HT1080 (cell line): ENCODE results near the gene ASMT. TPM values are rescaled to one million over a fixed set of nuclear protein-coding genes. Genes with fewer than 3 reads are reported as not detected.
A peak's percentile ranks its signal among the peaks of the same experiment; 100 is the strongest.
"Not testable (repeated sequence)": the region's sequence is repeated elsewhere in the genome, so short reads cannot be mapped to it uniquely, and the experiment has no call there.

Experiments
- DNase-seq: peaks from one replicate; pipeline ENCODE4 v3.0.0-alpha.2; 2015; ENCODE audit warnings: low read depth
- total RNA-seq: library from RNA; depleted of rRNA; stranded (reverse); fragments of >200 nt; shearing (Covaris generic); gene quantifications from 2 replicates; pipeline ENCODE4 v1.2.3, GENCODE V29; 2014

Gene ASMT
- total RNA-seq, 1 experiment from 2014 or later: 0.32 TPM

DNA sequence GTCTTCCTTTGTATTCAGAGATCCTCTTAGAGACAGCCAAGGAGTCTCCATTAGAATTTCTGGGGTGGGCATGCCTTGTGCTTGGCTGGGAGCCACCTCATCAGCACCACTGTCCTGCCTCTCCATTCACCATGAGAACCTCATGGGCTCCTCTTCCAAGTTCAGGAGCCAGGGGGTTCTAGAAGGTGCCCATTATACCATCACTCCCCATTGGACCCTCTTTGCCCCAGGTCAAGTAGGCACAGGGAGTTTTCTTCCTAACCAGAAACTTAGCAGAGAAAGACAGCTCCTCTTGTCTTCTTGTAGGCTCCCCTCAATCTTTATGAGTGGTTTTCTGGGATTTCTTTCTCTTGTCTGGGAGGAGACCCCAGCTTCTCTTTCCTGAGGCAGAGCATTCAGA, 31.1 kb downstream of the ASMT start:
- no peak for DNase-seq

DNA sequence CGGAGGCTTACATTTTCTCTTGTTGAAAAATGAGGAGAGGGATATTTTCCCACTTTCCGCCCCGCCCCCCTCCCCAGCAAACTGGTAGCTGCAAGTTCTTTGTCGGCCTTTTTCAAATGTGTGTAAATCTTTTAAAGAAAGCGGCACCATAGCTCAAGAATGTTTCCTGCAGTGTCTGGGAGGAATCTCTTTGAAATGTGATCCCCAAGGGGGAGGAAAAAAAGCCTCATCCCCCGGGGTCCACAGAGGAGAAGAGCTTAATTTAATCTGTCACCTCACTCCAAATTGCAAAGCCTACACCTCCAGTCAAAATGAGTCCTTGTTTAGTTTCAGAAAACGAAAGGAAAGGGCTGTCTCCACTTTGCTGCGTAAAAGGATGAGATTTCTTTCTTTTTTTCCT, 34.8 kb downstream of the ASMT start:
- no peak for DNase-seq

GRCh38 chrX:1652011-1652811, 37.4 kb downstream of the ASMT start:
- peak; percentile 54 for DNase-seq

- DNase-seq: no peak
These were observed 41.5 kb downstream of the ASMT start for GRCh38 chrX:1656379-1656778.

- DNase-seq: peak; percentile 73
These were observed 42.7 kb downstream of the ASMT start for GRCh38 chrX:1657367-1658070.

- no peak for DNase-seq
These were observed 43.2 kb downstream of the ASMT start for GRCh38 chrX:1658071-1658491.

DNA sequence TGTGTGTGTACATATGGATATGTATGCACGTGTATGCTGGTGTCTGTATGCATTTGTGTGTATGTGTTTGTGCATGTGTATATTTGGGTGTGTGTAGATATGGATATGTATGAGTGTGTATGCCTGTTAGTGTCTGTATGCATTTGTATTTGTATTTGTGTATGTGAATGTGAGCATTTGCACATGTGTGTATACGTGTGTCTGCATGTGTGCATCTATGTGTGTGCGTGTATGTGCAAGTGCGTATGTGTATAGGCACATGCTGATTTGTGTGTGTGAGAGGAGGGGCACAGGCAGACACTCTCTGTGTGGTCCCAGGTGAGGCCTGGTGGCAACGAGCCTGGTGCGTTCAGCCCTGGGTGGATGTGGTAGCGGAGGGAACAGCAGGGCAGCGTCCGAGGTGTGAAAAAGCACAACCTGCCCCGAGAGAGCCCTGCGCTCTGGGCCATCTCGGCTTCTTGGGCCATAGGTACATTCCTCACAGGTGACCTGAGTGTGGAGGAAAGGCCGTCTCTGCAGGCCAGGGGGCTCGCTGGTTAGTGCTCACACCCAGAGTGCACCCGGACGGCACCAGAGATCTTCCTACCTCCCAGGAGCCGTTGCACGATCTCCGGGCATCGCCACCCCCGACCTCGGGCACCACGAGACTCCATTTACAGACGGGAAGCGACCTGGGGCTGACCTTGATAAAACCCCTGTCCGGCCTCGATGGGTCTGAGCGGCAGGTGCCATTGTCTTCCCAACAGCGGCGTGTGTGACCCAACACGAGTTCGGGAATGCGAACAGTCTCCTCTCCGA, 45.0 kb downstream of the ASMT start:
- no peak for DNase-seq

GRCh38 chrX:1661048-1661921, 46.4 kb downstream of the ASMT start:
- DNase-seq: no peak

- DNase-seq: no peak
These were observed 47.0 kb downstream of the ASMT start for GRCh38 chrX:1661922-1662221.

DNA sequence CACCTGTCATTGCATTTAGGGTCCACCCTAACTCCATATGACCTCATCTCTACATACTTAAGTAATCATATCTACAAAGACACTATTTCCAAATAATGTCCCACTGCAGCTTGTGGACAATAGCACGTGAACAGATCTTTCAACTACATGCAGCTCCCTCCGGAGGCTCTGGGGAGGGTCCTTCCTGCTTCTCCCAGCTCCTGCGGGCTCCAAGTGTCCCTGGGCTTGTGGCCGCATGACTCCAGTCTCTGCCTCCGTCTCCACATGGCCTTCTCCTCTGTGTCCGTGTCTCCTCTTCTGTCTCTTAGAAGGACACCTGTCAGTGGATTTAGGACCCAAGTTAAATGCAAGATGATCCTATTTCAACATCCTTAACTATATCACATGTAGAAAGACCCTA, 52.7 kb downstream of the ASMT start:
- no peak for DNase-seq

GRCh38 chrX:1673337-1673736, 58.5 kb downstream of the ASMT start:
- DNase-seq: peak; percentile 43

GRCh38 chrX:1676866-1677265, 62.0 kb downstream of the ASMT start:
- DNase-seq: no peak

GRCh38 chrX:1679238-1679637, 64.4 kb downstream of the ASMT start:
- peak; percentile 73 for DNase-seq

GRCh38 chrX:1681439-1681838, 66.6 kb downstream of the ASMT start:
- no peak for DNase-seq

DNA sequence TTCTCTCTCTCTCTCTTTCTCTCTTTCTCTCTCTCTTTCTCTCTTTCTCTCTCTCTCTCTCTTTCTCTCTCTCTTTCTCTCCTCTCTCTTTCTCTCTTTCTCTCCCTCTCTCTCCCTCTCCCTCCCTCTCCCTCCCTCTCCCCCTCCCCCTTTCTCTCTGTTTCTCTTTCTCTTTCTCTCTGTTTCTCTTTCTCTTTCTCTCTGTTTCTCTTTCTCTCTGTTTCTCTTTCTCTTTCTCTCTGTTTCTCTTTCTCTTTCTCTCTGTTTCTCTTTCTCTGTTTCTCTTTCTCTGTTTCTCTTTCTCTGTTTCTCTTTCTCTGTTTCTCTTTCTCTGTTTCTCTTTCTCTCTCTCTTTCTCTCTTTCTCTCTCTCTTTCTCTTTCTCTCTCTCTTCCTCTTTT, 67.0 kb downstream of the ASMT start:
- DNase-seq: not testable (repeated sequence)

- not testable (repeated sequence) for DNase-seq
These were observed 67.6 kb downstream of the ASMT start for GRCh38 chrX:1682501-1682900.

GRCh38 chrX:1684883-1685282, 70.0 kb downstream of the ASMT start:
- not testable (repeated sequence) for DNase-seq

DNA sequence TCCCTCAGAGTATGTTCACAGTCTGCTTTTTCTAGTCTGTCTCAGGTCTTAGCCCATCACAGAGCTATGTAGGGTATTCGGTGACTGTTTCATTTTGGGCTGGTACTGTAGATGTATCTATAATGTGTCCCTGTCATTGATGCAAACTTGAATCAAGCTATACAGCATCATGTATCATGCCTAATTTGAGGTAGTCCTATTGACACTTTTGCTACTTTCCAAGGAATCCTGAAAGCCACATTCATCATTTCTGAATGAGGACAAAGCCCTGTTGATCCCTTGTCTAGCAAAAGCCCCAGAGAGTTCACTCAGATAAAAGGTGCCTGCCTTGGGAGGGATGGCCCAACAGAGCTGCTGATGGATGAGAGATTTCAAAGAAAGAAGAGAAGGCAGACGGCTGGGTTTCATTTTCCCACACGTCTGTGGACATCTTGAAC, 70.6 kb downstream of the ASMT start:
- DNase-seq: peak; percentile 30

DNA sequence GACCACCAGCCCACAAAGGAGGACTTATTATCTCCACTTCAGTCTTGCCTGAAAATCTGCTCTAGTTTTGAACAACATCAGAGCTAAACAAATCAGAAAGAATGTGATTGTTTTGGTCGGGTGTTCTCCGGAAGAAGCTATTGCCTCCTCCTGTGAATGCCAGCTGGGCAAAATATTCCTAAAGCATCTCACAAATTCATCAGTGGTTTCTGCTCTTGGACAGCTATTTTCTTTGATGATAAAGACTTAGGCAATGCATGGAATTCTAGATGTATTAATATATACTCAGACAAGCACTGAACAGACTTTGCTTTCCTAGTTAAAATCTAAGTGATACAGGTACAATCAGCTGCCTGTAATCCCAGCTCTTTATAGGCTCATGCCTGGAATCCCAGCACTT, 71.8 kb downstream of the ASMT start:
- DNase-seq: peak; percentile 49
